ENCODE results near the gene CDC42EP4. TPM values are rescaled to one million over a fixed set of nuclear protein-coding genes. Genes with fewer than 3 reads are reported as not detected.

CDC42EP4 gene
- total RNA-seq, 2 donors from 2014 or later, result 119 to 186 TPM

DNA sequence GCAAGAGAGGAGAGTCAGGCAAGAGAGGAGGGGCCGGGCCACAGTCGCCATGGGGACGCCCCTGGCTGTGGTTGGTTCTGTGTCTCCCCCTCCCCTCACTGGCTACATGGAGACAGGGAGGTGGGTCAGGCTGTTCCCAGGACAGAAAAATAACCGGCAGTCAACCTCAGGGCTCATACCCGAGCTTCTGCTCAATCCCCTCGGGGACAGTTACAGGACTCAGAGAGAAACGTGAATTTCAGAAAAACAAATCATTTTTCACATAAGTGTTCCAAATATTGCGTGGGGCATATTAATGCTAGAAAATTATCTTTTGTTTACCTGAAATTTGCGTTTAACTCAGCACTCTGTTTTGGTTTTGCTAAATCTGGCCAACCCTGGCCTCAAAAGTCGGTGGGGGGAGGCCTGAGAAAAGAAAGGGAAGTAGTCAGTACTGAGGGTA, 27.9 kb downstream of the CDC42EP4 start:
- intact Hi-C loops (cut with DNase I), result no loop called here
- H3K4me1 ChIP-seq (replicated peaks), result peaks cover 40% of the 10 kb centered on the region
- WGBS, result 48% methylated on average over 10 of the region's 10 CpGs
- no peaks in the 10 kb centered on the region for H3K36me3 ChIP-seq
- no peak overlapping the region for H3K4me3 ChIP-seq
- no peak for DNase-seq (ENCODE audit: low spot score)
- H3K27ac ChIP-seq, result peak overlapping the region; percentile 82 to 86
- TF ChIP-seq, protein P1, sequence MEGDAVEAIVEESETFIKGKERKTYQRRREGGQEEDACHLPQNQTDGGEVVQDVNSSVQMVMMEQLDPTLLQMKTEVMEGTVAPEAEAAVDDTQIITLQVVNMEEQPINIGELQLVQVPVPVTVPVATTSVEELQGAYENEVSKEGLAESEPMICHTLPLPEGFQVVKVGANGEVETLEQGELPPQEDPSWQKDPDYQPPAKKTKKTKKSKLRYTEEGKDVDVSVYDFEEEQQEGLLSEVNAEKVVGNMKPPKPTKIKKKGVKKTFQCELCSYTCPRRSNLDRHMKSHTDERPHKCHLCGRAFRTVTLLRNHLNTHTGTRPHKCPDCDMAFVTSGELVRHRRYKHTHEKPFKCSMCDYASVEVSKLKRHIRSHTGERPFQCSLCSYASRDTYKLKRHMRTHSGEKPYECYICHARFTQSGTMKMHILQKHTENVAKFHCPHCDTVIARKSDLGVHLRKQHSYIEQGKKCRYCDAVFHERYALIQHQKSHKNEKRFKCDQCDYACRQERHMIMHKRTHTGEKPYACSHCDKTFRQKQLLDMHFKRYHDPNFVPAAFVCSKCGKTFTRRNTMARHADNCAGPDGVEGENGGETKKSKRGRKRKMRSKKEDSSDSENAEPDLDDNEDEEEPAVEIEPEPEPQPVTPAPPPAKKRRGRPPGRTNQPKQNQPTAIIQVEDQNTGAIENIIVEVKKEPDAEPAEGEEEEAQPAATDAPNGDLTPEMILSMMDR (IDR thresholded peaks at IDR 0.05), result no peak
- TF ChIP-seq POLR2AphosphoS5 (IDR thresholded peaks at IDR 0.05) (no peak), POLR2A (IDR thresholded peaks at IDR 0.05) (no peak)
- H3K9me3 ChIP-seq, result no peaks in the 10 kb centered on the region
- no peaks in the 10 kb centered on the region for H3K27me3 ChIP-seq (replicated peaks; ENCODE audit: insufficient read depth)

DNA sequence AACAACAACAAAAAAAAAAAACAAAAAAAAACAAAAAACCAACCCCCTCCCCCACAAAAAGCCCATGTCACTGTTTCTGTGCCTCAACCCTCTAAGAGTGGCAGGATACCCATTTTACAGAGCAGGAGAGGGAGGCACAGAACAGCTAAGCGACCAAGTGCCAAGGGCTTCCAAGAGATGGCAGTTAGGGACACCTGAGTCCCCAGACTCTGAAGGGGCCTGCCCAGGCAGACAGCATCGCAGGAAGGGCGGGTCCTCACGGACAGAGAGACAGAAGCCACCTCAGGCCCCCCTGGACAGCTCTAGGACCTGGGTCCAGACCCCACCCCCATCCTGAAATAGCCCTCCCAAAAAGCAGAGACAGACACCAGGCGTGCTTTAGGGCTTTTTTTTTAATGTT, 28.6 kb downstream of the CDC42EP4 start:
- no peak for DNase-seq (ENCODE audit: low spot score)
- H3K27me3 ChIP-seq (replicated peaks; ENCODE audit: insufficient read depth), result no peaks in the 10 kb centered on the region
- 70% methylated on average over 5 of the region's 5 CpGs for WGBS
- no peaks in the 10 kb centered on the region for H3K36me3 ChIP-seq
- intact Hi-C loops (cut with DNase I), result no loop called here
- H3K27ac ChIP-seq, result peak overlapping the region; percentile 82 to 86
- H3K4me3 ChIP-seq, result no peak overlapping the region
- TF ChIP-seq, protein P1 (IDR thresholded peaks at IDR 0.05), result no peak
- TF ChIP-seq POLR2A (IDR thresholded peaks at IDR 0.05), result no peak
- TF ChIP-seq POLR2AphosphoS5 (IDR thresholded peaks at IDR 0.05), result no peak
- H3K9me3 ChIP-seq, result no peaks in the 10 kb centered on the region
- H3K4me1 ChIP-seq (replicated peaks), result peaks cover 38% of the 10 kb centered on the region

DNA sequence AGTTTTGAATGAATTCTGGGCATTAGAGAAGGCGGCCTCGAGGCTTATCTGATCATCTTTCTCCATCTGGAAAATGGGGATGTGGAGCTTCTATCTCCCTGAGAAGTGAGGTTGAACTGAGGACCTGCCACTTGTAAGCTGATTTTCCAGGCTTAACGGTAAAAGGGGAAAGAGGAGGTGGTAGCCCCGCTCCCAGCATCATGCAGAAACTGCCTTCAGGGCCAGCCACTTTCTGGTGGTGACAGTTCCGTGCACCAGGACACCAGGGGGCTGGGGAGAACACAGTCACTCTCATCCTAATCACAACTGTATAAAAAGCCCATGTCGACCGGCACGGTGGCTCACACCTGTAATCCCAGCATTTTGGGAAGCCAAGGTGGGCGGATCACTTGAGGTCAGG, 29.2 kb downstream of the CDC42EP4 start:
- H3K9me3 ChIP-seq, result no peaks in the 10 kb centered on the region
- H3K27me3 ChIP-seq (replicated peaks; ENCODE audit: insufficient read depth), result no peaks in the 10 kb centered on the region
- WGBS, result 81% methylated on average over 9 of the region's 9 CpGs
- DNase-seq (ENCODE audit: low spot score), result no peak
- TF ChIP-seq, protein P1 (IDR thresholded peaks at IDR 0.05), result no peak
- TF ChIP-seq POLR2A (IDR thresholded peaks at IDR 0.05), result no peak
- TF ChIP-seq POLR2AphosphoS5 (IDR thresholded peaks at IDR 0.05), result no peak
- H3K4me3 ChIP-seq, result no peak overlapping the region
- H3K4me1 ChIP-seq (replicated peaks), result peaks cover 43% of the 10 kb centered on the region
- intact Hi-C loops (cut with DNase I), result no loop called here
- H3K36me3 ChIP-seq, result no peaks in the 10 kb centered on the region
- peak overlapping the region; percentile 82 to 86 for H3K27ac ChIP-seq

DNA sequence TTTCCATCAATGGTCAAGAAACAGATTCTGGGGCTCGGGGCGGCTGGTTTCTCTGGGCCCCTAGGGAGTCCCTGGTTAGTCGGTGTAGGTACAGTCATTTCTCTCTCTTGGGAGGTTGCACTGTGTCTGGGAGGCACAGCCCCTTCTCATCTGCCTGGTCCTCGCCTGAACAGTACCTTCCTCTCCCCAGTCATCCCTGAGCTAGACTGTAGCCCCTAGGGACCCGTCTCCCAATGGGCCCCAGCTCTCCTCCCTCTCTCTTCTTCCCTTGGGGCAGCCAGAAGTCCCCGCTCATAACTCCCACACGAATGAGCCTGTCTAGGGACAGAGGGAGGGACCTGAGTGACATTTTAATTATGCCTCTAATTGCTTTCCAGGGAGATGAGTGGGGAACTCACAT, 29.9 kb downstream of the CDC42EP4 start:
- Histone ChIP-seq H3K27me3 (replicated peaks; ENCODE audit: insufficient read depth) (no peaks in the 10 kb centered on the region), H3K4me3 (no peak overlapping the region)
- intact Hi-C loops (cut with DNase I), result no loop called here

DNA sequence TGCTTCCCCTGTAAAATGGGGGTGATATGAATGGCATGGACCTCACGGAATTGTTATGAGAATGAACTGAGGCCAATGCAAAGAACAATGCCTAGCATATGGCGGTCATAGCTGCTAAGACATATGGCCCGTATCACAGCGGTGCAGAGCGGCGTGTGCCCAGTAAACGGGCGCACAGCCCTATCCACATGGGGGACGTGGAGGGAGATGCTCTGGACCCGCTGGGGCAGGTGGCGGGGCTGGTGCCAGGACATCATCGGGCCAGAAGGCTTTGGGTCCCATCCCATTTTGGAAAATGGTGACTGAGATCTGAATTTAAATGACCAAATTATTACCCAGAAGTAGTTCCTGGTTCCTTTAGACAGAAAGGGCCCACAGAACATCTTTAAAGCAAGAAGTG, 31.6 kb downstream of the CDC42EP4 start:
- H3K36me3 ChIP-seq, result no peaks in the 10 kb centered on the region
- intact Hi-C loops (cut with DNase I), result no loop called here
- no peak for TF ChIP-seq POLR2A (IDR thresholded peaks at IDR 0.05)
- no peak for TF ChIP-seq POLR2AphosphoS5 (IDR thresholded peaks at IDR 0.05)
- H3K27me3 ChIP-seq (replicated peaks; ENCODE audit: insufficient read depth), result no peaks in the 10 kb centered on the region
- WGBS, result 92% methylated on average over 12 of the region's 12 CpGs
- DNase-seq (ENCODE audit: low spot score), result no peak
- no peaks in the 10 kb centered on the region for H3K9me3 ChIP-seq
- peaks cover 23% of the 10 kb centered on the region for H3K4me1 ChIP-seq (replicated peaks)
- no peak overlapping the region for H3K4me3 ChIP-seq
- H3K27ac ChIP-seq, result peak overlapping the region; percentile 83 to 93

More for the DNA sequence above, 29.9 kb downstream of the CDC42EP4 start:
- DNase-seq (ENCODE audit: low spot score), result no peak
- H3K27ac ChIP-seq, result peak overlapping the region; percentile 36 to 82
- 61% methylated on average over 7 of the region's 7 CpGs for WGBS
- no peaks in the 10 kb centered on the region for H3K36me3 ChIP-seq
- H3K9me3 ChIP-seq, result no peaks in the 10 kb centered on the region
- H3K4me1 ChIP-seq (replicated peaks), result peaks cover 38% of the 10 kb centered on the region
- no peak for TF ChIP-seq POLR2A (IDR thresholded peaks at IDR 0.05)

DNA sequence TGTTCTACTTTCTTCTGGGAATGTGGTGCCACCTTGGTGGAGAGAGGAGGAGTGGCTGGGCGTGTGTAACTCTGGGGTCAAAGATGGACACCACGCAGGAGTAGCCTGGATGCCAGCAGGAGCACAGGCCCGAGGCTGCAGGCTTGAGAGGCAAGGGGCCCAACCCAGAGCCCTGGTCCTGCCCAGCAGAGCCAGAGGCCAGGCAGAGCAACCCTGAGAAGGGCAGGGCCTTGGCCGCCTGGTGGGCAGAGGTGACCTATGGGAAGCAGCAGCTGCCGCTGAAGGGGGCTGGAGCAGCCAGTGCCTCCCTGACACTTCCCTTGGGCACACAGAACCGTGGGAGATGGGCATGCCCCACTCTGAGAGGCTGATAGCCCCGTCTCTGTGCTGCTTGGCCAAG, 32.1 kb downstream of the CDC42EP4 start:
- TF ChIP-seq, protein P1 (IDR thresholded peaks at IDR 0.05), result no peak
- TF ChIP-seq POLR2A (IDR thresholded peaks at IDR 0.05) (no peak), POLR2AphosphoS5 (IDR thresholded peaks at IDR 0.05) (no peak)
- Histone ChIP-seq H3K4me3 (no peak overlapping the region), H3K27ac (peak overlapping the region; percentile 83 to 93), H3K27me3 (replicated peaks; ENCODE audit: insufficient read depth) (no peaks in the 10 kb centered on the region), H3K4me1 (replicated peaks) (peaks cover 19% of the 10 kb centered on the region), H3K9me3 (no peaks in the 10 kb centered on the region), H3K36me3 (no peaks in the 10 kb centered on the region)
- DNase-seq (ENCODE audit: low spot score), result no peak
- 78% methylated on average over 7 of the region's 7 CpGs for WGBS
- intact Hi-C loops (cut with DNase I), result no loop called here
